ENCODE results near the gene CNTNAP2. TPM values are rescaled to one million over a fixed set of nuclear protein-coding genes. Genes with fewer than 3 reads are reported as not detected.

The CNTNAP2 gene
- total RNA-seq, 4 donors from 2014 or later, result 0.42 to 0.71 TPM; not detected in 2

DNA sequence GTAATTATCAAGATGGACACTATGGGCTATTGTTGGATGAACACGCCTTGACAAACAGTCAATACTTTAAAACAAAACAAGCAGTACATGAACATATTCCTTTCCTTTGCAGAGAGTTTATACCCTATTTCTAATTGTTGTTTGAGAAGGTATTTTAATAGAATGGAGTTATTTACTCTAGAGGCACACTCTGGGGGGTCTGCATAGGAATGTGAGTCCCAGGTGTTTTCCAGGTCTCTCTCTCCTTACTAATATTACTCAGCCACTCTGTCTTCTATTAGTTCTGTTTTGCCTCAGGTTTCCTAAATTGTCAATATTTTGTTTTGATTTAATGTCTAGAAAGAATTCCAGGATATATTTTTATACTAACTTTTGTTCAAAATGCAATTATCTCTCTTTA lies 1091.4 kb downstream of the CNTNAP2 start:
- no peak overlapping the region for H3K4me3 ChIP-seq (ENCODE audit: low read depth, poor library complexity, severe bottlenecking)
- 89 to 93% methylated on average over 1 of the region's 1 CpG for WGBS, 2 donors
- no peak for DNase-seq (ENCODE audit: low spot score in 2 of 2)
- intact Hi-C loops (cut with DNase I; ENCODE audit: low total_unique reads), result no loop called here
- TF ChIP-seq CTCF (IDR thresholded peaks at IDR 0.05) (no peak), POLR2A (IDR thresholded peaks at IDR 0.05) (no peak)

- WGBS, 2 donors, result 76 to 77% methylated on average over 2 of the region's 2 CpGs
Observed at GRCh38 chr7:147231275-147231674, 1114.7 kb downstream of the CNTNAP2 start.

DNA sequence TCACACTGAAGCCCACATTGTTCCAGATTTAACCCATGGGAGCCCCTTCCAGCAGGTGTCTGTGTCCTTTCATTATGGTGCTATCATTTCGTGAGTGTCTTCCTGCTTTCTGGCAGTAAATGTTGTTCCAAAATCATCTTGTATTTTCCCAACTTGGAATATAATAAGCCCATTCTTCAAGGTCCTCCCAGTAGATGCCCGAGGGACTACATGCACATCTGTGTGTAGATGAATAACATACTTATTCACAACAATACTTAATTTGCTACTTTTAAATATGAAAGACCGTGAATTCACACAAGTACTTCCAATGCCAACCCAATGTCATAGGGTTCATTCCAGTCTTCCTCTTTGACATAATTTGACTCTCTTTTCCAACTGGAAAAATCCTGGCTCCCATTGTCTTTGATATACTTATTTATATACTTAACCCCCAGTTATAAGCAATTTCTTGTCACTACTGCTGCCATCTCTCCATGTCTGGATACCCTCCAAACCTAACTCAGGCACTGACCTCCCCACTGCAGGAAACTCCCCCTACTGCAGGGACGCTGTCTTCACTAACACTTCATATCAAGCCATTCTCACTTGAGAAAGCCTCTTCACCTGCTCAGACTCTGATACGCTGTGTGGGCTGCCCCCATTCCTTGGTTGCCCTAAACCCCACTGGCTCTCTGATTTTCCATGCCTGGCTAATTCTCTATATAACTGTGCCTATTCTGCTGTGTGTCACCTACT lies 1119.2 kb downstream of the CNTNAP2 start:
- 71 to 81% methylated on average over 5 of the region's 5 CpGs for WGBS, 2 donors
- DNase-seq (ENCODE audit: low spot score in 2 of 2), result no peak
- H3K4me3 ChIP-seq (ENCODE audit: low read depth, poor library complexity, severe bottlenecking), result no peak overlapping the region
- no peak for TF ChIP-seq POLR2A (IDR thresholded peaks at IDR 0.05)
- no peak for TF ChIP-seq CTCF (IDR thresholded peaks at IDR 0.05)
- intact Hi-C loops (cut with DNase I; ENCODE audit: low total_unique reads), result no loop called here

More at GRCh38 chr7:147231275-147231674, 1114.7 kb downstream of the CNTNAP2 start:
- H3K4me3 ChIP-seq (ENCODE audit: low read depth, poor library complexity, severe bottlenecking), result no peak overlapping the region
- TF ChIP-seq POLR2A (IDR thresholded peaks at IDR 0.05) (no peak), CTCF (IDR thresholded peaks at IDR 0.05) (no peak)
- intact Hi-C loops (cut with DNase I; ENCODE audit: low total_unique reads), result no loop called here
- no peak for DNase-seq (ENCODE audit: low spot score in 2 of 2)

- H3K4me3 ChIP-seq (ENCODE audit: low read depth, poor library complexity, severe bottlenecking), result no peak overlapping the region
- intact Hi-C loops (cut with DNase I; ENCODE audit: low total_unique reads), result no loop called here
- WGBS, 2 donors, result 72 to 76% methylated on average over 5 of the region's 5 CpGs
Observed at GRCh38 chr7:147240468-147240867, 1123.9 kb downstream of the CNTNAP2 start.

DNA sequence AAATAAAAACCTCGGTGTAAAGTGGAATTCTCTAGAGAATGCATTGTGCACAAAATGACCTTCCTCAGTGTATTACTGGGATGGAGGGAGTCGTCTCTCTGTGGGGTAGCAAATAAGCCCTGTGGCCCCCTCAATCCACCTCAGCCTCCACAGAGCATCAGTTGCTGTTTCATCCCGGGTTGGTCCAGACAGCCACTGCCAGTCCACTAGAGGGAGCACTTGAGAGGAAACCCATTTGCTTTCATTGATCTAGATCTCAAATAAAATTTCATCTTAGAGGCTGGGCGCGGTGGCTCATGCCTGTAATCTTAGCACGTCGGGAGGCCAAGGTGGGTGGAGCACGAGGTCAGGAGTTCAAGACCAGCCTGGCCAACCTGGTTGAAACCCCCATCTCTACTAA lies 1128.7 kb downstream of the CNTNAP2 start:
- DNase-seq (ENCODE audit: low spot score in 2 of 2), result no peak
- intact Hi-C loops (cut with DNase I; ENCODE audit: low total_unique reads), result no loop called here
- no peak overlapping the region for H3K4me3 ChIP-seq (ENCODE audit: low read depth, poor library complexity, severe bottlenecking)
- TF ChIP-seq POLR2A (IDR thresholded peaks at IDR 0.05) (no peak), CTCF (IDR thresholded peaks at IDR 0.05) (no peak)
- 34 to 35% methylated on average over 8 of the region's 8 CpGs for whole genome bisulfite sequencing, 2 donors

More at GRCh38 chr7:147240468-147240867, 1123.9 kb downstream of the CNTNAP2 start:
- TF ChIP-seq POLR2A (IDR thresholded peaks at IDR 0.05) (no peak), CTCF (IDR thresholded peaks at IDR 0.05) (no peak)
- DNase-seq (ENCODE audit: low spot score in 2 of 2), result no peak

- no peak for TF ChIP-seq POLR2A (IDR thresholded peaks at IDR 0.05)
- TF ChIP-seq CTCF (IDR thresholded peaks at IDR 0.05), result no peak
- 81 to 89% methylated on average over 2 of the region's 2 CpGs for WGBS, 2 donors
- DNase-seq (ENCODE audit: low spot score in 2 of 2), result no peak
- H3K4me3 ChIP-seq (ENCODE audit: low read depth, poor library complexity, severe bottlenecking), result no peak overlapping the region
- intact Hi-C loops (cut with DNase I; ENCODE audit: low total_unique reads), result no loop called here
Observed at GRCh38 chr7:147249956-147250355, 1133.4 kb downstream of the CNTNAP2 start.

Data from lower leg skin (tissue), 4 donors.